ENCODE results near the gene LSMEM2. TPM values are rescaled to one million over a fixed set of nuclear protein-coding genes. Genes with fewer than 3 reads are reported as not detected.
"Not testable (repeated sequence)": the region's sequence is repeated elsewhere in the genome, so short reads cannot be mapped to it uniquely, and the experiment has no call there.

LSMEM2 gene
- total and polyA plus RNA-seq, 2 of the 8 experiments (the other 6 are each of a cell fraction or from before 2014, with no cell fraction given), result 0.58 to 0.68 TPM

DNA sequence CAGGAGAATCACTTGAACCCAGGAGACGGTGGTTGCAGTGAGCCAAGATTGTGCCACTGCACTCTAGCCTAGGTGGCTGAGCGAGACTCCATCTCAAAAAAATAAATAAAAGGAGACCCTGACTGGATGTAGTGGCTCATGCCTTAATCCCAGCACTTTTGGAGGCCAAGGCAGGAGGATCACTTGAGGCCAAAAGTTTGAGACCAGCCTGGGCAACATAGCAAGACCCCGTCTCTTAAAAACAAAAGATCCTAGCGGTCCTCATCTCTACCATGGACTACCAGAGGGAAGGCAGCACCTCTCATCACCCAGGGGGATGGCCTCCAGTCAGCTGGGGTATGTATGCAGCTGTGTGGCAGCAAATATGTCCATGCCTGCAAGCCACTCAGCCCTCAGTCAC lies 16.7 kb upstream of the LSMEM2 start:
- Histone ChIP-seq H2BK20ac (ENCODE audit: low read length) (0 out of 2 replicates have a peak overlapping the region, but pooled peaks have one; percentile 83), H3K36me3 (ENCODE audit: control insufficient read depth in 2 of 4, insufficient read depth in 4 of 4, low read length in 3 of 4) (peaks cover 3 to 11% (median 7%) of the 10 kb centered on the region in 4 experiments; a peak in 6 of 8 replicates), H3K4me1 (replicated peaks in 1 of 4; ENCODE audit: control insufficient read depth in 3 of 4, insufficient read depth in 4 of 4, low read length in 3 of 4) (peaks cover 0 to 43% (median 33%) of the 10 kb centered on the region in 4 experiments; a peak in 6 of 7 replicates), H4K91ac (replicated peaks; ENCODE audit: insufficient read length, low read length) (peak overlapping the region; percentile 20), H2AK5ac (ENCODE audit: low read depth, low read length) (peak overlapping the region; percentile 79; the same call in 1 of the 2 replicates), H2BK12ac (ENCODE audit: low read depth, low read length) (0 out of 2 replicates have a peak overlapping the region, but pooled peaks have one; percentile 22)
- H2BK15ac ChIP-seq (ENCODE audit: low read length); H2BK120ac ChIP-seq (replicated peaks; ENCODE audit: low read depth, low read length); FAIRE-seq; H2AFZ ChIP-seq (ENCODE audit: low read length); H3K4me2 ChIP-seq (ENCODE audit: insufficient read depth in 1 of 2, low read depth in 2 of 2, low read length in 2 of 2); H4K5ac ChIP-seq (ENCODE audit: insufficient read length, low read depth, low read length); H3K79me1 ChIP-seq (ENCODE audit: low read depth, low read length); H3K14ac ChIP-seq (ENCODE audit: insufficient read length); H3K9ac ChIP-seq (replicated peaks in 1 of 4; ENCODE audit: extremely low read depth in 1 of 4, low read depth in 3 of 4, low read length in 3 of 4); DNase-seq (ENCODE audit: low read depth in 1 of 2, low spot score in 2 of 2); H2BK5ac ChIP-seq (ENCODE audit: low read depth, low read length); H3K56ac ChIP-seq (replicated peaks; ENCODE audit: insufficient read length, low read depth, low read length); H3K18ac ChIP-seq (ENCODE audit: extremely low read depth, low read length); H4K20me1 ChIP-seq (replicated peaks in 1 of 2; ENCODE audit: control insufficient read depth in 1 of 2, insufficient read depth in 2 of 2, low read length in 2 of 2); H3K4me3 ChIP-seq (ENCODE audit: extremely low read depth in 1 of 4, insufficient read depth in 2 of 4, low read depth in 3 of 4, low read length in 4 of 4); H3K27ac ChIP-seq (ENCODE audit: low read depth, low read length); H3K9me3 ChIP-seq (ENCODE audit: insufficient read depth in 2 of 2, low read depth in 1 of 2, low read length in 1 of 2); H4K8ac ChIP-seq (ENCODE audit: extremely low read depth, insufficient read depth, low read length); H3K23ac ChIP-seq (ENCODE audit: insufficient read length); H3K27me3 ChIP-seq (replicated peaks in 1 of 4; ENCODE audit: control insufficient read depth in 3 of 4, extremely low read depth in 1 of 4, insufficient read depth in 3 of 4, low read length in 3 of 4); H3K4ac ChIP-seq (replicated peaks; ENCODE audit: insufficient read length, low read depth, low read length); H3K23me2 ChIP-seq (ENCODE audit: low read depth, low read length); H3K79me2 ChIP-seq (ENCODE audit: control insufficient read depth in 1 of 2, insufficient read depth in 2 of 2, low read length in 2 of 2): not testable (repeated sequence)
- POLR2A ChIA-PET (ENCODE audit: partially characterized antibody), result interaction anchor here (1.4 to 4.3 kb wide), 3 partner anchors 13 to 37 kb away, joined by 3 to 22 read pairs (median 3); partner anchors contain the start of genes HYAL3 and NAA80
- 97% methylated on average over 4 of the region's 4 CpGs; no CpG with 5 or more reads in 1 of the 2 experiments for WGBS, 2 experiments (ENCODE audit: extremely low coverage in 1 of 2, insufficient coverage in 1 of 2, insufficient read length in 1 of 2, insufficient replicate concordance in 2 of 2, low coverage in 1 of 2, low lambda C conversion rate in 2 of 2, missing lambda C conversion rate in 1 of 2)
- CTCF ChIA-PET (ENCODE audit: partially characterized antibody), result interaction anchor here (0.8 to 53.5 kb wide), 6 partner anchors 7 to 69 kb away, joined by 3 to 2149 read pairs (median 138); partner anchors contain the start of genes GNAI2, GNAT1, HYAL2 and LSMEM2
